ENCODE data around the gene TEC.
"Not testable (repeated sequence)": the region's sequence is repeated elsewhere in the genome, so short reads cannot be mapped to it uniquely, and the experiment has no call there.

Gene TEC

DNA sequence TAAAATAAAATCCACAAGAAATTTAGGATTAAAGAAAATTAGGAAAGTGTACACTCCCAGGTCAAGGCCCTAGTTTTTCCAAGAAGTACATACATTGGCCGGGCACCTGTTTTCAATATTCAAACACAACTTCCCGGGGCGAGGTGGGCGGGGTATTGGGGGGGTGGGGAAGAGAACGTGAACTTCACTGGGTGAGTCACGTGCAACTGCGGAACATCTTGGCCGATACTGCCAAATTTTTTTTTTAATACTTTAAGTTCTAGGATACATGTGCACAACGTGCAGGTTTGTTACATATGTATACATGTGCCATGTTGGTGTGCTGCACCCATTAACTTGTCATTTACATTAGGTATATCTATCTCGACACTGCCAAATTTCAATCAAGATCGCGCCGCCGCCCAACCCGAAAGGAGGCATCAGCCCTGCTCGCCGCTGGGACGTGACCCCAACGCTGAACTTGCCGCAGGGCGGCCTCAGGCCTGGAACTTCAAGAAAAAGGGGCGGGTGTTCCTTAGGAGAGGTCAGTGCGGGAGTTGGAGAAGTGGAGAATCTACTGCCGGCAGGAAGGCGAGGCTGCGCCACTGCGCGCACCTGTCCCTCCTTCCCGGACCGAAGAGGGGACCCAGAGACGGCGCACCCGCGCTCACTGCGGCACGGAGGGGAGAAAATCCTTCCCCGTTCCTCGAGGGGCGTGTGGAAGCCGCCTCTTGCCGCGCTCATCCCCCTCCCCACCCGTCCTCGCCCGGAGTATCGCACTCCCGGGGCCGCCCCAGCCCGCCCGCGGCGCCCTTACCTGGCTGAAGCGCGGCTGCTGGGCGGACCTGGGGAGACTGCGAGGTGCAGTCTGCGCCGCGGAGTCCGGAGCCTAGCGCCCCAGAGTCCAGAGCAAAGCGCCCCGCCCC lies at the start of gene TEC:
Gene TEC (minus strand): TSS at position 883 of the 905 bp plus-strand sequence. CDS start 41,224 bp downstream, outside the sequence.
- peak; percentile 57 for DNase-seq (ENCODE audit: low spot score)

DNA sequence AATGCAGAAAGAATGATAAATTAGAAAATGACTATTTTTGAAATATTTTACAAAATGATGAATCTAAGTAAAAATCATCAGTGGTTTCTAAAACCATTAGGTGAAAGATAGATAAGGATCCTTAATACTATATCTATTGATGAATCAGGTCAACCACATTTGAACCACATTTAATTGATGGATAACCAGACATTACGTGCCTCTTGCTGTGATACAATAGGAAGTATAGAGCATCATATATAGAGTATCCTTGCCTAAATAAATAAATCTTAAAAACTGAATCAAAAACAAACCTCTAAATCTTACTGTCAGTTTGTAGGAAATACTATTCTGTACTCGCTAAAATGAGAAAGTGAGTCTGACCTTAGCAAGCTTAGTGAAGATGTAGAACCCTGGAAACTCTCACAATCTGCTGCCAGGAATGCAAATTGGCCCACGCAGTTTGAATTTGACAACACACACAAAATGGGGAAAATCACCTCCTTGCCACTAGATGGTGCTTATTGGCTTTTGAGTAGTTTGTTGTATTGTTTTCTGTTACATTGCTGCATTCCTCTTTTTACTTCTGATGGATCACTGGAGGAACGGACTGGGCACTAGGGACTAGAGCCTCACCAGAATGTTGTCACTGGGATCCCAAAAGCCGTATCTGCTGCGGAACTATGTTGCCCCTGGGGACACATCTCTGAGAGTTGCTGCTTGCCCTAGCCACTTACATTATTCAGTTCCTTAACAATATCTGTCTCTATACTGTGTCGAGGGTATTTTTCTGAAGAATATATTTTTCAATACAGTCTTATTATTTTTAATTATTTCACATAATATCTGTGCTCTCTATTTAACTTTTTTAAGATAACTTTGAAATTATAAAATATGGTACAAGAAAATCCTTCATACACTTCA lies 46.3 kb upstream of the TEC start:
- DNase-seq (ENCODE audit: low spot score) = peak; percentile 57

DNA sequence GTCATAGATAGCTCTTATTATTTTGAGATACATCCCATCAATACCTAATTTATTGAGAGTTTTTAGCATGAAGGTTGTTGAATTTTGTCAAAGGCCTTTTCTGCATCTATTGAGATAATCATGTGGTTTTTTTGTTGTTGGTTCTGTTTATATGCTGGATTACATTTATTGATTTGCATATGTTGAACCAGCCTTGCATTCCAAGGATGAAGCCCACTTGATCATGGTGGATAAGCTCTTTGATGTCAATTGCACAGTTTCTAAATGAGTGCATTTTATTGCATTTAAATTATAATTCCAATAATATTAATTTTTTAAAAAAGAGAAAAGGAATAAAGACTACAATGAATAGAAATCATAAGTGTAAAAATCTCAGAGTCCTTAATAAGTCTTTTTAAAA lies 45.1 kb upstream of the TEC start:
- not testable (repeated sequence) for DNase-seq (ENCODE audit: low spot score)

DNA sequence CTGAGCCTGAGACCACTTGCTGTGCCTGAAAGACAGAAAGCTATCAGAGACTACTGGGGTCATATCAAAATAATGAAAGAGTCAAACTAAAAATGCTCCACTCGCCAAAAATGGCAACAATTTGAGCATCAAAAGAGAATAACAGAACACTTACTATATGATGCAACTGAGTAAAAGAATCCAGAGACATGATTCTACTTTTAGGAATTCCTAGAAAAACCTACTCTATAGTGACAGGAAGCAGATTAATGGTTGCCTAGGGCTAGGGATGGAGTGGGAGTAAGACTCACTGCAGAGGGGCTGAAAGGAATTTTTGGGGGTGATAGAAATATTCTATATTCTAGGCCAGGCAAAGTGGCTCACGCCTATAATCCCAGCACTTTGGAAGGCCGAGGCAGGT lies 42.3 kb upstream of the TEC start:
- DNase-seq (ENCODE audit: low spot score) = no peak

DNA sequence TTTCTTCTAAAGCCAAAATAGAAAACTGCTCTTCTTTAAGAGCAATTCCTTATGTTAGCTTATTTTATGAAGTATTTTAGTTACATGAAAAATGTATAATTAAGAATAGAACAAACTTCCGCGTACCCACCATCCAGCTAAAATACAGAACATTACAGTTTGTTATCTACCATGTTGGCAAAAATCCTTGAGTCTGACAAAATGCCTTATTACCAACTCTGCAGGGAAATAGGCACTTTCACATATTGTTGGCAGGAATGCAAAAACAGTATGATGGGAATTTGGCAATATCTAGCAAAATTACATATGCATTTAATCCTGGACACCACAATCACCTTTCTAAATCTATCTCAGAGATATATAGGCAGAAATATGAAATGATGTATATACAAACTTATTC lies 39.3 kb upstream of the TEC start:
- DNase-seq (ENCODE audit: low spot score) = no peak

GRCh38 chr4:48307528-48307927 lies 37.9 kb upstream of the TEC start:
- DNase-seq (ENCODE audit: low spot score) = no peak

DNA sequence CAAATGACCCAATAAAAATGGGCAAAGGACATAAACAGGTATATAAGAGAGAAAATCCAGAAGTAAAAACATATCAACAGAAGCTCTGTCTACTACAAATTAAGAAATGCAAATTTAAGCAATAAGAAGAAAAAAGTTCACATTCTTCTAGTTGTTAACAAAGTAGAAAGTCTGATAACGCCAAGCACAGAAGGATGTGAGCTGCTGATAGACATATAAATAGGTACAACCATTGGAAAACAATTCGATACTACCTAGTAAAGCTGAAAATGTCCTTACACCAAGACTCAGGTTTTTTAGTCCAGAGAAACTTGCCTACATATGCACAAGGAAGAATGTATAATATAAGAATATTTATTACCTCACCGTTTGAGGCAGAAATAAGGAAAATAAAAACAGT lies 35.9 kb upstream of the TEC start:
- no peak for DNase-seq (ENCODE audit: low spot score)

DNA sequence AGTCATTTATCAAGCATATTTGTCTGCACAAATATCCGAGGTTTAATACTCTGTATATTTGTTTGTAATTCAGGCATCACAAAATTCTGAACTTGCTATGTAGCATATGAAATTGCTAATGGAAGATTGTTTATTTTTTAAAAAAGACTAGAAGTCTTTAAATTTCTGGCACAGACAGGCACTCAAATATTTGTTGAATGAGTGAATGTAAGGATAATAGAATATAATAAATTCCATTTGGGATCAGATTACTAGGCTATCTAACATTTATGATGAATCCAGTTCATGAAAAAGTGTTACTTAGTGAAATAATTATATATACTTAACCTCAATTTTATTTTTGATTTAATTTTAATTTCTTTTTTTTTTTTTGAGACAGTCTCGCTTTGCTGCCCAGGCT lies 30.4 kb upstream of the TEC start:
- no peak for DNase-seq (ENCODE audit: low spot score)

DNA sequence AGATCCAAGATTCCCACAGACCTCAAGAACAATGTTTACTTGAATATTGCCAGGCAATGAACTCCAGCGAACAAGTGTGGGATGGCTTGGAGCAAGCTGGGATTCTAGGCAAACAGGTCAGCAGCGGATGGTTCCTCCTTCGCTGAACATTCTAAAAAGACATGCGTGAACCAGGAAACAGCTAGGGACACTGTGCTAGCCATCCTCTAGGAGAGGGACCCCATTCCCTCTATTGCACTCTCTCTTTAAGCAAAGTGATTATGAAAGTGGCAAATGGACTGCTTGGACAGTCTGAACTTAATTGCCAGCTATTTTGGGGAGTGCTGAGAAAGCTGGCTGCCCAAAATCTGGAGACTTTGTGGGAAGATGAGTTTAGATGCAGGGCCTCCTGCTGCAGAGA lies 29.9 kb upstream of the TEC start:
- DNase-seq (ENCODE audit: low spot score) = no peak

GRCh38 chr4:48297256-48297846 lies 27.7 kb upstream of the TEC start:
- DNase-seq (ENCODE audit: low spot score) = no peak

DNA sequence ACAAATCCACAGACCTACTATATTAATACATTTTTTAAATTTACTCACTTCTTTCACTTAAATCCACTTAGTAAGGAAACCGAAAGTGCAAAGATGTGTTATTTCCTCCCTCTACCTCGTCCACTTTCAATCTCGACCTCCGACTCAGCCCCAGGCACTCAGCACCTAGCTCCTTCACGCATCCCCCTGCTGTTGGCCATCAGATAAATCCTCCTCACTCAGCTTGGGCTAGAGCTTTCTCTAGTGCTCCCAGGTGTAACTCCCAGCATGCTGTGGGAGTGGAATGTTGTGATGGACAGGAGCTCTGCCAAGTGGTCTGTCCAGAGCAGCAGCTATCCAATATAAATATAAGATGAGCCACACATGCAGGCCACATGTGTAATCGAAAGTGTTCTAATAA lies 26.7 kb upstream of the TEC start:
- no peak for DNase-seq (ENCODE audit: low spot score)

DNA sequence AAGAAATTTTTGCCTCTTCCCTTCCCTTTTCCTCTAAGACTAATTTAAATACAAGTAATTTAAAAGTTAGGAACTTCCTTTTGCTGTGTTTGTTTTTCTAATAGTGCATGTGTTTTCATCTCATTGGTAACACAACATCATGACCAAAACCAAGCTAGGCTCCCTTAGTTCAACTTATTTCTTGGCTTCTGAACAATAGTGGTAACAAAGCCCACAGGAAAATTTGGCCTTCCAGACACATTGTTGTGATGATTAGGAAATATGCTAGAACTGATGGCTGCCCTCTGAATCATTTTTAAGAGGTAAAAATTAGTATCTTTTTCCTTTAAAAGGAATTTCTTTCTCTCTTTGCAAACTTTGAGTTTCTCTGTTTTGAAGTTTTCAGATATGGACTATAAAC lies 25.5 kb upstream of the TEC start:
- no peak for DNase-seq (ENCODE audit: low spot score)

GRCh38 chr4:48292218-48292790 lies 22.7 kb upstream of the TEC start:
- not testable (repeated sequence) for DNase-seq (ENCODE audit: low spot score)

- peak; percentile 51 for DNase-seq (ENCODE audit: low spot score)
Observed at GRCh38 chr4:48290146-48290772, 20.6 kb upstream of the TEC start.

DNA sequence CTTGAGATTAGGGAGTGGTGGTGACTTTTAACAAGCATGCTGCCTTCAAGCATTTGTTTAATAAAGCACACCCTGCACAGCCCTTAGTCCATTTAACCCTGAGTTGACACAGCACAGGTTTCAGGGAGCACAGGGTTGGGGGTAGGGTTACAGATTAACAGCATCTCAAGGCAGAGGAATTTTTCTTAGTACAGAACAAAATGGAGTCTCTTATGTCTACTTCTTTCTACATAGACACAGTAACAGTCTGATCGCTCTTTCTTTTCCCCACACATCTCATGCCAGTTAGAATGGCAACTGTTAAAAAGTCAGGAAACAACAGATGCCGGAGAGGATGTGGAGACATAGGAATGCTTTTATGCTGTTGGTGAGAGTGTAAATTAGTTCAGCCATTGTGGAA lies 16.4 kb upstream of the TEC start:
- DNase-seq (ENCODE audit: low spot score) = not testable (repeated sequence)

DNA sequence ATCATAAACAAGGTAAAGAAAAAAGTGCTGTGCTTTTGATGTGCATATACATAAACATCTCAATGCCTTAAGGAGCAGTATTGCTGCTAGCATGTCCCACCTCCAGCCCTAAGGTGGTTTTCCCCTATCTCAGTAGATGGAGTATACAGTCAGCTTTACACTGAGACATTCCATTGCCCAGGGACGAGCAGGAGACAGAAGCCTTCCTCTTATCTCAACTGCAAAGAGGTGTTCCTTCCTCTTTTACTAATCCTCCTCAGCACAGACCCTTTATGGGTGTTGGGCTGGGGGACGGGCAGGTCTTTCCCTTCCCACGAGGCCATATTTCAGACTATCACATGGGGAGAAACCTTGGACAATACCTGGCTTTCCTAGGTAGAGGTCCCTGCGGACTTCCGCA lies 16.0 kb upstream of the TEC start:
- not testable (repeated sequence) for DNase-seq (ENCODE audit: low spot score)

DNA sequence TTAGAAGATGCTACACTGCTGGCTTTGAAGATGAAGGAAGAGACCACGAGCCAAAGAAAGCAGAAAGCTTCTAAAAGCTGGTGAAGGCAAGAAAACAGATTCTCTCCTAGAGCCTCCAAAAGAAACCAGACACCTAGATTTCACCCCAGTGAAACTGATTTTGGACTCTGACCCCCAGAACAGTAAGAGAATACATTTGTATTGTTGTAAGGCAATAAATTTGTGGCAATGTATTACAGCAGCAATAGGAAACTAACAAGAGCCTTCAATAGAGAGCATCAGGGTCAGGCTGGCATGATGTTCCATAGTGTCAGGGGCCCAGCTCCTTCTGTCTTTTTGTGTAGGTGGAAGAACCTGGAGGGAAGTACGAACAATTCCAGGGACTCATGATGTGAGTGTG lies 6.0 kb upstream of the TEC start:
- DNase-seq (ENCODE audit: low spot score) = no peak

GRCh38 chr4:48275247-48275646 lies 5.6 kb upstream of the TEC start:
- peak; percentile 42 for DNase-seq (ENCODE audit: low spot score)

DNA sequence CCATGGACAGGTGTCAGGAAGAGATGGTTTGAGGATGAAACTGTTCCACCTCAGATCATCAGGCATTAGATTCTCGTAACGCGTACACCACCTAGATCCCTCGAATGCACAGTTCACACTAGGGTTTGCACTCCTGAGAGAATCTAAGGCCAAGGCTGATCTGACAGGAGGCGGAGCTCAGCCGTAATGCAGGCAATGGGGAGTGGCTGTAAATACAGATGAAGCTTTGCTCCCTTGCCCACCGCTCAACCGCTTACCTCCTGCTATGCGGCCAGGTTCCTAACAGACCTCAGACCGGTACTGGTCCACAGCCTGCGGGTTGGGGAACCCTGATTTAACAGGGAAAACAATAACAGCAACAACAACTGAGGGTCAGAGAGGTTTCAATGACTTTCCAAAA lies 2.0 kb upstream of the TEC start:
- no peak for DNase-seq (ENCODE audit: low spot score)

GRCh38 chr4:48270951-48271473 lies 1.4 kb upstream of the TEC start:
- no peak for DNase-seq (ENCODE audit: low spot score)

DNA sequence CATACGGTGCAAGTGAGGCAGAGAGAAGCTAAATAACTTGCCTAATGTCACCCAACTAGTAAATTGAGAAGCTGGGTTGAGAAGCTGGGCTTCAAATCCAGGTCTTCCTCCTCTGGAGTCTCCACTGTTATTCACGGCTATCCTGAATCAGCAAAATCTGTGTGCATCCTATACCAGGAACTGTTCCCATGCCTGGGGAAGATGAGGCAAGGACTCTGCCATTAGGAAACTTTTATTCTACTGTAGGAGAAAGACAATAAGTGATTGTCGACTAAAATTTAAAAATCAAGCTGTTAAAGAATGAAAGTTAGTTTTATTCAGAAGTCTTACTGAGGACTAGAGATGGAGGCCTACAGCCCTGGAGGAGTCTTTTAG lies 872 bp upstream of the TEC start:
- DNase-seq (ENCODE audit: low spot score) = no peak
